Smooth muscle cell of bladder (primary cell): Measurements from ENCODE around the gene MRPS30. TPM values are rescaled to one million over a fixed set of nuclear protein-coding genes. Genes with fewer than 3 reads are reported as not detected.

Source experiments
- total RNA-seq: library from RNA; depleted of rRNA; stranded (reverse); fragments of >200 nt; gene quantifications from 2 replicates; pipeline ENCODE4 v1.2.3, GENCODE V29; 2014

MRPS30 gene
- total RNA-seq: 59.0 and 62.1 TPM in 2 replicates

GRCh38 chr5:44808435-44809214, at the start of gene MRPS30:
TSS of gene MRPS30 (plus strand) at chr5:44808947. CDS start at chr5:44808963, 16 bp downstream.

